K562 (cell line): ENCODE measurements around the gene TMA7B. TPM values are rescaled to one million over a fixed set of nuclear protein-coding genes. Genes with fewer than 3 reads are reported as not detected.

Source experiments
- CEBPB ChIP-seq: fragments of 450-650 bp; IDR thresholded peaks from 2 replicates; pipeline ENCODE4 v1.6.1; 2016; ENCODE audit warnings: missing genetic modification characterization, missing compliant biosample characterization
- HMGXB4 ChIP-seq: sonication (generic); formaldehyde crosslinking; IDR thresholded peaks from 2 replicates; pipeline ENCODE4 v1.8.1; 2023; ENCODE audit warnings: mild to moderate bottlenecking, missing genetic modification reagents
- IRF9 ChIP-seq: fragments of 450-650 bp; IDR thresholded peaks from 2 replicates; pipeline ENCODE4 v1.6.1; 2016; ENCODE audit warnings: missing biosample characterization, missing genetic modification characterization
- JUND ChIP-seq, 2 experiments: IDR thresholded peaks; 2 replicates in 1 of 2; 3 replicates in 1 of 2; pipeline ENCODE4 v1.6.1; 2011; ENCODE audit warnings: borderline replicate concordance in 2 of 2, low read depth in 2 of 2, low read length in 2 of 2, improper control_type of control experiment in 1 of 2, missing biosample characterization in 1 of 2, missing genetic modification characterization in 1 of 2, missing genetic modification reagents in 1 of 2
- MEIS2 ChIP-seq: fragments of 450-650 bp; IDR thresholded peaks from 2 replicates; pipeline ENCODE4 v1.6.1; 2014; ENCODE audit warnings: mild to moderate bottlenecking; ENCODE audit not compliant: partially characterized antibody
- MTF1 ChIP-seq: fragments of 250-450 bp; sonication (Bioruptor Pico); IDR thresholded peaks from 2 replicates; pipeline ENCODE4 v1.9.0; 2021; ENCODE audit warnings: moderate library complexity, mild to moderate bottlenecking, inconsistent platforms, borderline replicate concordance
- PKNOX1 ChIP-seq: fragments of 450-650 bp; IDR thresholded peaks from 2 replicates; pipeline ENCODE4 v1.6.1; 2016
- RAD51 ChIP-seq: fragments of 450-650 bp; IDR thresholded peaks from 2 replicates; pipeline ENCODE4 v1.7.1; 2016; ENCODE audit warnings: low read depth, mild to moderate bottlenecking, borderline replicate concordance
- XRCC4 ChIP-seq: IDR thresholded peaks from one replicate; pipeline ENCODE4 v1.6.1; 2011; ENCODE audit not compliant: insufficient read depth, insufficient read length; ENCODE audit errors: extremely low read depth
- polyA plus RNA-seq, 8 experiments: library from polyadenylated mRNA; depleted of rRNA in 4 of 8; stranded (reverse) in 5 of 8; unstranded in 3 of 8; fragments of >200 nt; fragmentation: Nextera tagmentation in 2 of 8; fragmentation: Illumina TruSeq in 1 of 8; extraction: Ambion mirVana in 2 of 8; extraction: Trizol in 1 of 8; gene quantifications; 2 replicates each; pipeline versions ENCODE4 v1.2.1 to v1.2.3, GENCODE V29; 2011 to 2014; ENCODE audit warnings: inconsistent platforms in 1 of 8, missing spikeins in 1 of 8
- total RNA-seq, 7 experiments: library from RNA; depleted of rRNA in 6 of 7; stranded (reverse); fragments of >200 nt in 6 of 7; fragmentation: Illumina TruSeq in 2 of 7; extraction: Trizol in 2 of 7; gene quantifications; 2 replicates each; pipeline versions ENCODE4 v1.2.1 to v1.2.3, GENCODE V29; 2011 to 2021; ENCODE audit warnings: low replicate concordance in 1 of 7

The TMA7B gene
- total and polyA plus RNA-seq, 9 of the 15 experiments (the other 6 are each of a cell fraction or from before 2014, with no cell fraction given): 5.6 to 14.2 (median 11.8) TPM

GRCh38 chr22:40007853-40008710 is 47.9 kb downstream of the TMA7B start (continued):
- TF ChIP-seq HMGXB4 (CRISPR knock-in tag) (no peak), CEBPB (tag) (peak; percentile 80), MEIS2 (peak; percentile 82), JUND (IDR thresholded peaks at IDR 0.05; ENCODE audit: borderline replicate concordance, low read depth, low read length) (peak; percentile 67), JUND (tag; IDR thresholded peaks at IDR 0.05; ENCODE audit: borderline replicate concordance, low read depth, low read length) (no peak; the same call in 2 of the 3 replicates), MTF1 (CRISPR knock-in tag) (no peak), PKNOX1 (peak; percentile 74), RAD51 (no peak), XRCC4 (no peak), IRF9 (tag) (no peak)
